Naive thymus-derived CD8-positive, alpha-beta T cell (primary cell): ENCODE results near the gene KIAA1755. TPM values are rescaled to one million over a fixed set of nuclear protein-coding genes. Genes with fewer than 3 reads are reported as not detected.
"Not testable (repeated sequence)": the region's sequence is repeated elsewhere in the genome, so short reads cannot be mapped to it uniquely, and the experiment has no call there.

ENCODE experiments used
- ATAC-seq, 2 donors: fragments of 150-1000 bp; cut with Tn5 transposase in 1 of 2; sonication (Bioruptor Pico), chemical (Tn5 transposase) in 1 of 2; 1 replicate in 1 of 2; 2 replicates in 1 of 2; pipeline ENCODE4 v1.10.0; 2021; ENCODE audit warnings: mild to moderate bottlenecking in 2 of 2, moderate library complexity in 2 of 2
- POLR2A ChIA-PET: fragments of 350-600 bp; sonication (Branson Sonifier 250); formaldehyde crosslinking; loops from one replicate; lab custom pipeline; 2021; ENCODE audit warnings: antibody characterized with exemption; lab: Charles Lee
- DNase-seq, 10 donors: peaks; one replicate each; pipeline versions ENCODE4 v3.0.0 to v3.0.0-alpha.2; 2020 to 2022
- H3K27ac Mint-ChIP-seq, 10 donors: one replicate each; pipeline ENCODE4 v1.8.0; 2020 to 2022; ENCODE audit warnings: mild to moderate bottlenecking in 10 of 10, mixed read lengths in 10 of 10, moderate library complexity in 4 of 10, inconsistent platforms in 1 of 10
- H3K27me3 Mint-ChIP-seq, 5 donors: one replicate each; pipeline ENCODE4 v1.8.0; 2021 to 2022; ENCODE audit warnings: mixed read lengths in 5 of 5
- H3K36me3 Mint-ChIP-seq, 3 donors: one replicate each; pipeline ENCODE4 v1.8.0; 2020 to 2022; ENCODE audit warnings: mixed read lengths in 3 of 3, mild to moderate bottlenecking in 2 of 3, inconsistent platforms in 1 of 3
- H3K4me1 Mint-ChIP-seq, 4 donors: one replicate each; pipeline ENCODE4 v1.8.0; 2021 to 2022; ENCODE audit warnings: mixed read lengths in 4 of 4
- H3K4me3 Mint-ChIP-seq, 10 donors: one replicate each; pipeline ENCODE4 v1.8.0; 2020 to 2022; ENCODE audit warnings: mild to moderate bottlenecking in 10 of 10, mixed read lengths in 10 of 10, moderate library complexity in 6 of 10, inconsistent platforms in 1 of 10
- H3K9me3 Mint-ChIP-seq, 9 donors: one replicate each; pipeline ENCODE4 v1.8.0; 2020 to 2022; ENCODE audit warnings: mixed read lengths in 9 of 9, mild to moderate bottlenecking in 3 of 9, inconsistent platforms in 1 of 9, moderate library complexity in 1 of 9
- polyA plus RNA-seq, 3 donors: library from polyadenylated mRNA; unstranded; fragments of 300-500 nt; fragmentation: Illumina TruSeq; gene quantifications; one replicate each; pipeline ENCODE4 v1.2.3, GENCODE V29; 2021
- total RNA-seq, 8 experiments: library from RNA in 2 of 8; stranded (reverse) in 2 of 8; gene quantifications; one replicate each; pipeline ENCODE4 v1.2.3 and lab custom pipeline; 2021 to 2026

KIAA1755 gene
- total and polyA plus RNA-seq, 5 experiments from 2014 or later = not detected

GRCh38 chr20:38269040-38269439 lies 8.5 kb upstream of the KIAA1755 start:
- H3K36me3 Mint-ChIP-seq = peaks cover 0 to 4% (median 0%) of the 10 kb centered on the region in 3 donors
- H3K4me1 Mint-ChIP-seq = no peaks in the 10 kb centered on the region
- no peak for DNase-seq
- H3K4me3 Mint-ChIP-seq = no peak overlapping the region
- H3K27me3 Mint-ChIP-seq = peaks cover 13 to 46% (median 21%) of the 10 kb centered on the region in 5 donors
- peak overlapping the region in 1 of 10 donors; percentile 45 for H3K27ac Mint-ChIP-seq
- ATAC-seq = no peak
- H3K9me3 Mint-ChIP-seq = peaks cover 0 to 2% (median 0%) of the 10 kb centered on the region in 9 donors
- POLR2A ChIA-PET = no interaction called here

DNA sequence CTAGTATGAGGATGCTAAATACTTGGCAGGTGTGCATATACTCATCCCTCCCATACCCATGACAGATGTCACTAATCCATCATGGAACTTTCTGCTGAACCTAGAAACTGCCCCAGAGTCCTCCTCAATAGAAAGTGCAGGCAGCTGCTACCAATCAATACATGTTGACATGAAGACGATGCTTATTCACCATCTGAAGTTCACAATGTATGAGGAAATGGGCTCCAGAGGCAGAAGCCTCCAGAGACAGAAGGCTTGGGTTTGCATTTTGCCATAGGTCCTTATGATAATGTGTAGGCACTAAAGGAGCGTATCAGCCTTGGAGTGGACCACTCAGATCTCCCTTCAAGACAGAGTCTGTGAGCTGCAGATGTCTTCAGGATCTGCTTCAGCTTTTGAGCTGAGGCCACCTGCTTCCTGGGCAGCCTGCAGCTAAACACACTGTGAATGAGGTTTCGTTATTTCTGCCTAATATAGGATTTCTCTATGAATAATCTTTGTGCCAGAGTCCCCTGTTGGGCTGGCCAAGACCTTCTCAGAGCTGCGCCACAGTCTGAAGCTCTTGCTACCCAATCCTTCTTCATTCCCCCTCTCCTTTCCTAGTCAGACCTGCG lies 7.5 kb upstream of the KIAA1755 start:
- Mint-ChIP-seq H3K27ac (no peak overlapping the region), H3K4me3 (no peak overlapping the region), H3K4me1 (no peaks in the 10 kb centered on the region), H3K9me3 (peaks cover 0 to 2% (median 0%) of the 10 kb centered on the region in 9 donors), H3K27me3 (peaks cover 13 to 54% (median 22%) of the 10 kb centered on the region in 5 donors), H3K36me3 (peaks cover 0 to 4% (median 0%) of the 10 kb centered on the region in 3 donors)
- DNase-seq (no peak), ATAC-seq (no peak)
- POLR2A ChIA-PET = no interaction called here

GRCh38 chr20:38267296-38267695 lies 6.8 kb upstream of the KIAA1755 start:
- Mint-ChIP-seq H3K4me3 (no peak overlapping the region), H3K9me3 (peaks cover 0 to 2% (median 0%) of the 10 kb centered on the region in 9 donors), H3K27me3 (peaks cover 15 to 61% (median 30%) of the 10 kb centered on the region in 5 donors), H3K27ac (no peak overlapping the region), H3K36me3 (peaks cover 0 to 4% (median 0%) of the 10 kb centered on the region in 3 donors), H3K4me1 (no peaks in the 10 kb centered on the region)
- POLR2A ChIA-PET = no interaction called here
- DNase-seq (no peak), ATAC-seq (no peak)

- peaks cover 0 to 2% (median 0%) of the 10 kb centered on the region in 9 donors for H3K9me3 Mint-ChIP-seq
- no peaks in the 10 kb centered on the region for H3K4me1 Mint-ChIP-seq
- ATAC-seq (no peak), DNase-seq (no peak)
- POLR2A ChIA-PET = no interaction called here
- H3K4me3 Mint-ChIP-seq = no peak overlapping the region
- peaks cover 0 to 4% (median 0%) of the 10 kb centered on the region in 3 donors for H3K36me3 Mint-ChIP-seq
- H3K27ac Mint-ChIP-seq = no peak overlapping the region
- peaks cover 15 to 69% (median 32%) of the 10 kb centered on the region in 5 donors for H3K27me3 Mint-ChIP-seq
Measured at GRCh38 chr20:38266426-38266825, 5.9 kb upstream of the KIAA1755 start.

GRCh38 chr20:38262931-38263330 lies 2.4 kb upstream of the KIAA1755 start:
- DNase-seq (no peak), ATAC-seq (no peak)
- H3K27ac Mint-ChIP-seq = no peak overlapping the region
- no peaks in the 10 kb centered on the region for H3K9me3 Mint-ChIP-seq
- POLR2A ChIA-PET = no interaction called here
- peaks cover 31 to 82% (median 53%) of the 10 kb centered on the region in 5 donors for H3K27me3 Mint-ChIP-seq
- no peaks in the 10 kb centered on the region for H3K36me3 Mint-ChIP-seq
- peaks cover 0 to 14% (median 7%) of the 10 kb centered on the region in 4 donors for H3K4me1 Mint-ChIP-seq
- no peak overlapping the region for H3K4me3 Mint-ChIP-seq

DNA sequence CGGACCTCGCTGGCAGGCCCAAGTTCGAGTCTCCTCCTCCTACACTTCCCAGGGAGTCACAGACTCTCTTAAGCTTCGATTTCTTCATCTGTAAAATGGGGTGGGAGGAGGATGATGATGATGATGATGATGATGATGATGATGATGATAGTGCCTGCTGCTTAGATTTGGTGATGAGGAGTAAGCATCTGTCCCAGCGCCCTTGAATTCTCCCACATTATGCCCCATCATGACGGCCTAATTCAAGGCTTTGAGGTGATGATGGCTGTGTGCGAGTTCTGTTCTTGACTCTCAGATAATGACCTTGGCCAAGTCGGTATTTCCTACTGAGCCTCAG lies 487 bp upstream of the KIAA1755 start:
- Mint-ChIP-seq H3K9me3 (no peaks in the 10 kb centered on the region), H3K4me1 (peaks cover 0 to 14% (median 7%) of the 10 kb centered on the region in 4 donors), H3K36me3 (no peaks in the 10 kb centered on the region), H3K4me3 (peak overlapping the region in 2 of 10 donors; percentile 6 to 39), H3K27me3 (peaks cover 34 to 89% (median 56%) of the 10 kb centered on the region in 5 donors), H3K27ac (peak overlapping the region in 1 of 10 donors; percentile 4)
- ATAC-seq (no peak), DNase-seq (no peak)
- POLR2A ChIA-PET = no interaction called here

DNA sequence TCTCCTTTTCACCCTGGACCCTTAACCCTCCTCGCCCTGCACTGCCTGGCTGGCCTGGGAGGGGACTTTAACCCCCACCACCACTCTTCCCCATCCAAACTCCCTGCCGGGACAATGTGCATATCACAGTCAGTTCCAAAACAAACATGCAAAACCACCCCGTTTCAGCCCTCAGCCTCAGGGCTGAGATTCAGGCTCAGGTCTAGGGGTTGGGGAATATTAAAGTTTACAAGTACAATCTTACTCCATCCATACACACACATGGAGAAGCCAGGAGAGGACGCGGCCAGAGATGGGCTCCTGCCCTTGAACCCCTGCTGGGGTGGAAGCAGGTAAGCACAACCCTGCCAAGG lies 534 bp downstream of the KIAA1755 start:
- POLR2A ChIA-PET = no interaction called here
- DNase-seq (no peak), ATAC-seq (no peak)
- Mint-ChIP-seq H3K27me3 (peaks cover 31 to 86% (median 58%) of the 10 kb centered on the region in 5 donors), H3K4me1 (peaks cover 0 to 14% (median 7%) of the 10 kb centered on the region in 4 donors), H3K36me3 (no peaks in the 10 kb centered on the region), H3K27ac (no peak overlapping the region), H3K9me3 (no peaks in the 10 kb centered on the region), H3K4me3 (peak overlapping the region in 2 of 10 donors; percentile 6 to 50)

GRCh38 chr20:38258545-38259215 lies 1.9 kb downstream of the KIAA1755 start:
- POLR2A ChIA-PET = no interaction called here
- Mint-ChIP-seq H3K9me3 (no peaks in the 10 kb centered on the region), H3K4me3 (no peak overlapping the region), H3K27me3 (peaks cover 29 to 73% (median 50%) of the 10 kb centered on the region in 5 donors), H3K27ac (no peak overlapping the region), H3K36me3 (no peaks in the 10 kb centered on the region), H3K4me1 (peaks cover 0 to 14% (median 7%) of the 10 kb centered on the region in 4 donors)
- ATAC-seq (no peak), DNase-seq (no peak)

DNA sequence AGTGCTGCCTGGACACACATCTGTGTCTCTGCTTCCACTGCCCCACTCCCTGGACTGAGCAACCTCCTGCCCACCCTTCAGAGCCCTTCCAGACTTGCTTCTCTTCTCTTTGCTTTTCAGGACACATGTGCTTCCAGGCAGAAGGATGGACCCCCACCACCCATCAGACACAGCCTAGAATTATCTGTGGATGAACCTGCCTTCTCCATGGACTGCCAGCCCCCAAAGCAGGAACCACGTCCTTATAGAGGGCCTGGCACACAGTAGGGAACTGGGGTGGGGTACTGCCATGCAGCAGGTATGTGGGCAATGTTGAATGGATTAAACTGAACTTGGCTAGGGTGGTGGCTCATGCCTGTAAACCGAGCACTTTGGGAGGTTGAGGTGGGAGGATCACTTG lies 3.6 kb downstream of the KIAA1755 start:
- Mint-ChIP-seq H3K9me3 (no peaks in the 10 kb centered on the region), H3K4me1 (peaks cover 0 to 14% (median 7%) of the 10 kb centered on the region in 4 donors), H3K4me3 (no peak overlapping the region), H3K27me3 (peaks cover 27 to 72% (median 48%) of the 10 kb centered on the region in 5 donors), H3K27ac (no peak overlapping the region), H3K36me3 (no peaks in the 10 kb centered on the region)
- no peak for DNase-seq
- ATAC-seq = no peak
- POLR2A ChIA-PET = no interaction called here

DNA sequence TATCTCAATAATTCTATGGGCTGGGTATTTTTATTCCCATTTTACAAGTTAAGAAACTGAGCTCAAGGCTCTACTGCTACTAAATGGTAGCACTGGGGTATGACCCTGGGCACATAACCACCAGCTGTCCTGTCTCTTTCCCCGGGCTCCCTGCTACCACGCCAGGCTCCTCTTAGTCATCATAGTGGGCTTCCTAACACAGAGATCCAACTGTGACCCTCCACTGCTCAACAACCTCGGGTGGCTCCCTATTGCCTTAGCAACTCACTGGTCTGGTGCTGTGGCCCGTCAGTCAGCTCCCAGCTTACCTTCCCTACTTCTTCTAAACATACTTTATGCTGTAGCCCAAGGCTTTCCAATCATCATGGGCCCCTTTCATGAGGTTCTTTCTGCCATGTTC lies 4.5 kb downstream of the KIAA1755 start:
- H3K27ac Mint-ChIP-seq = no peak overlapping the region
- H3K36me3 Mint-ChIP-seq = no peaks in the 10 kb centered on the region
- no peak overlapping the region for H3K4me3 Mint-ChIP-seq
- no peaks in the 10 kb centered on the region for H3K9me3 Mint-ChIP-seq
- DNase-seq (no peak), ATAC-seq (no peak)
- H3K27me3 Mint-ChIP-seq = peaks cover 24 to 64% (median 41%) of the 10 kb centered on the region in 5 donors
- peaks cover 0 to 12% (median 6%) of the 10 kb centered on the region in 4 donors for H3K4me1 Mint-ChIP-seq
- POLR2A ChIA-PET = no interaction called here

- no peaks in the 10 kb centered on the region for H3K9me3 Mint-ChIP-seq
- H3K27ac Mint-ChIP-seq = no peak overlapping the region
- DNase-seq (no peak), ATAC-seq (no peak)
- H3K27me3 Mint-ChIP-seq = peaks cover 23 to 58% (median 37%) of the 10 kb centered on the region in 5 donors
- H3K4me3 Mint-ChIP-seq = no peak overlapping the region
- POLR2A ChIA-PET = no interaction called here
- peaks cover 0 to 7% (median 3%) of the 10 kb centered on the region in 4 donors for H3K4me1 Mint-ChIP-seq
- H3K36me3 Mint-ChIP-seq = no peaks in the 10 kb centered on the region
Measured at GRCh38 chr20:38255393-38255792, 5.1 kb downstream of the KIAA1755 start.

DNA sequence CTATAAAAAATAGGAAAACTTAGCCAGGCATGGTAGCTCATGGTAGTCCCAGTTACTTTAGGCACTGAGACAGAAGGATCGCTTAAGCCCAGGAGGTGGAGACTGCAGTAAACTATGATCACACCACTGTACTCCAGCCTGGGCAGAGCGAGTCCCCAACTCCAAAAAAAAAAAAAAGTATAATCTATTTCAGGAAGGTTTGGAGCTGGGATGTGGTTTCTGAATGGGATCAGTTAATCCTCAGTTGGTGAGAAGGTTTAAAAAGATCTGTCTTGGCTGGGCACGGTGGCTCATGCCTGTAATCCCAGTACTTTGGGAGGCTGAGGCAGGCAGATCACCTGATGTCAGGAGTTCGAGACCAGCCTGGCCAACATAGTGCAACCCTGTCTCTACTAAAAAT lies 5.9 kb downstream of the KIAA1755 start:
- H3K27ac Mint-ChIP-seq, H3K36me3 Mint-ChIP-seq, ATAC-seq, H3K4me3 Mint-ChIP-seq, H3K4me1 Mint-ChIP-seq, DNase-seq, H3K9me3 Mint-ChIP-seq: not testable (repeated sequence)
- POLR2A ChIA-PET = interaction anchor here (0.7 kb wide), 1 partner anchor 32 kb away, joined by 3 read pairs; no protein-coding TSS in a partner anchor
- H3K27me3 Mint-ChIP-seq = peaks cover 17 to 50% (median 29%) of the 10 kb centered on the region in 5 donors

- Mint-ChIP-seq H3K4me1 (no peaks in the 10 kb centered on the region), H3K27me3 (peaks cover 10 to 40% (median 19%) of the 10 kb centered on the region in 5 donors), H3K9me3 (no peaks in the 10 kb centered on the region), H3K27ac (no peak overlapping the region), H3K4me3 (no peak overlapping the region), H3K36me3 (no peaks in the 10 kb centered on the region)
- DNase-seq (no peak), ATAC-seq (no peak)
- POLR2A ChIA-PET = no interaction called here
Measured at GRCh38 chr20:38253571-38253970, 7.0 kb downstream of the KIAA1755 start.
